ENCODE results near the gene SEPTIN8. TPM values are rescaled to one million over a fixed set of nuclear protein-coding genes. Genes with fewer than 3 reads are reported as not detected.

The SEPTIN8 gene
- total RNA-seq, 1 experiment from 2014 or later = 38.2 TPM

GRCh38 chr5:132744659-132745058, 32.4 kb downstream of the SEPTIN8 start:
- Histone ChIP-seq H3K9me3 (ENCODE audit: control insufficient read depth, low read depth, low read length) (no peaks in the 10 kb centered on the region), H3K4ac (ENCODE audit: low read depth, low read length) (no peak overlapping the region), H4K8ac (replicated peaks; ENCODE audit: insufficient read length, low read depth, low read length) (no peak overlapping the region), H4K91ac (ENCODE audit: insufficient read length, low read depth, low read length) (no peak overlapping the region), H3K79me1 (ENCODE audit: insufficient read depth, low read depth, low read length, poor library complexity, severe bottlenecking) (no peaks in the 10 kb centered on the region), H2BK20ac (ENCODE audit: low read depth, low read length, poor library complexity, severe bottlenecking) (no peak overlapping the region), H2BK120ac (ENCODE audit: low read depth, low read length, poor library complexity, severe bottlenecking) (no peak overlapping the region), H3K14ac (ENCODE audit: insufficient read depth, low read length) (no peak overlapping the region), H3K9ac (ENCODE audit: extremely low read depth, insufficient read length, low read length) (no peak overlapping the region), H3K4me1 (ENCODE audit: insufficient read depth, low read length) (no peaks in the 10 kb centered on the region), H2BK12ac (ENCODE audit: insufficient read length, low read depth, low read length) (no peak overlapping the region), H2BK5ac (ENCODE audit: insufficient read length, low read length) (no peak overlapping the region), H4K5ac (ENCODE audit: insufficient read length, low read depth, low read length) (no peak overlapping the region), H3K27ac (ENCODE audit: insufficient read length, low read depth, low read length) (no peak overlapping the region), H3T11ph (ENCODE audit: low read length) (no peak overlapping the region), H2AK5ac (ENCODE audit: insufficient read length, low read length) (no peak overlapping the region), H3K27me3 (ENCODE audit: insufficient read depth, low read length) (peaks cover 16% of the 10 kb centered on the region; the same call in 1 of the 2 replicates), H3K23me2 (ENCODE audit: insufficient read length, low read depth, low read length, poor library complexity, severe bottlenecking) (peaks cover 6% of the 10 kb centered on the region), H3K23ac (ENCODE audit: insufficient read length, low read depth, low read length) (no peak overlapping the region), H4K20me1 (ENCODE audit: control insufficient read depth, insufficient read depth, insufficient read length) (no peaks in the 10 kb centered on the region), H2AFZ (ENCODE audit: low read length) (no peak overlapping the region), H3K4me2 (ENCODE audit: insufficient read depth, insufficient read length, low read length) (no peak overlapping the region), H3K18ac (ENCODE audit: insufficient read length, low read depth, low read length) (no peak overlapping the region), H3K56ac (ENCODE audit: insufficient read length, low read depth, low read length) (no peak overlapping the region), H2BK15ac (ENCODE audit: low read depth, low read length) (no peak overlapping the region), H3K79me2 (ENCODE audit: insufficient read depth, low read length) (no peaks in the 10 kb centered on the region)
- no peak for TF ChIP-seq CTCF (conservative IDR thresholded peaks at IDR 0.05)
- H3K4me3 Mint-ChIP-seq = no peak overlapping the region
- no peak overlapping the region for H3K27ac Mint-ChIP-seq
- no peak for DNase-seq
- peaks cover 0 to 3% of the 10 kb centered on the region in 2 experiments; a peak in 1 of 4 replicates for H3K4me1 Mint-ChIP-seq
- no peaks in the 10 kb centered on the region; a peak in 1 of 7 replicates for H3K36me3 Mint-ChIP-seq (ENCODE audit: insufficient read depth in 1 of 3, low read depth in 3 of 3)
- H3K27me3 Mint-ChIP-seq (ENCODE audit: low read depth) = peaks cover 58% of the 10 kb centered on the region
- WGBS (ENCODE audit: extremely low coverage, insufficient read length, low lambda C conversion rate) = no CpG with 5 or more reads among the region's 2 CpGs
- peaks cover 0 to 7% of the 10 kb centered on the region in 2 experiments; a peak in 1 of 5 replicates for H3K9me3 Mint-ChIP-seq

All from H9 (cell line).